Stimulated activated CD4-positive, alpha-beta T cell treated with anti-CD3 and anti-CD28 coated beads, Interleukin-2, amount 100 ng/mL, for 4 hours (primary cell): ENCODE measurements around the gene SPOCK1.

Experiments
- DNase-seq: peaks from one replicate; pipeline ENCODE4 v3.0.0-alpha.2; 2020; ENCODE audit warnings: low read depth

The SPOCK1 gene

GRCh38 chr5:137070521-137070920, 428.6 kb downstream of the SPOCK1 start:
- no peak for DNase-seq

- no peak for DNase-seq
Observed at GRCh38 chr5:137069358-137069757, 429.8 kb downstream of the SPOCK1 start.

GRCh38 chr5:137061382-137061781, 437.7 kb downstream of the SPOCK1 start:
- no peak for DNase-seq

- no peak for DNase-seq
Observed at GRCh38 chr5:137058089-137058488, 441.0 kb downstream of the SPOCK1 start.

- DNase-seq, result no peak
Observed at GRCh38 chr5:137056676-137057075, 442.4 kb downstream of the SPOCK1 start.

GRCh38 chr5:137055271-137055872, 443.8 kb downstream of the SPOCK1 start:
- DNase-seq, result no peak

- no peak for DNase-seq
Observed at GRCh38 chr5:137054792-137055191, 444.3 kb downstream of the SPOCK1 start.

- DNase-seq, result no peak
Observed at GRCh38 chr5:137054335-137054734, 444.8 kb downstream of the SPOCK1 start.

- DNase-seq, result no peak
Observed at GRCh38 chr5:137051161-137051560, 448.0 kb downstream of the SPOCK1 start.

- no peak for DNase-seq
Observed at GRCh38 chr5:137040641-137041340, 458.3 kb downstream of the SPOCK1 start.

- DNase-seq, result no peak
Observed at GRCh38 chr5:137040024-137040423, 459.1 kb downstream of the SPOCK1 start.

- DNase-seq, result no peak
Observed at GRCh38 chr5:137037848-137038247, 461.3 kb downstream of the SPOCK1 start.

GRCh38 chr5:137036640-137037039, 462.5 kb downstream of the SPOCK1 start:
- DNase-seq, result no peak

GRCh38 chr5:137035480-137035878, 463.6 kb downstream of the SPOCK1 start:
- DNase-seq, result no peak

- DNase-seq, result no peak
Observed at GRCh38 chr5:137034764-137035479, 464.2 kb downstream of the SPOCK1 start.

GRCh38 chr5:137034213-137034612, 464.9 kb downstream of the SPOCK1 start:
- DNase-seq, result no peak

GRCh38 chr5:137032929-137033328, 466.2 kb downstream of the SPOCK1 start:
- DNase-seq, result no peak

- DNase-seq, result no peak
Observed at GRCh38 chr5:137027758-137028157, 471.4 kb downstream of the SPOCK1 start.

- no peak for DNase-seq
Observed at GRCh38 chr5:137026296-137026695, 472.8 kb downstream of the SPOCK1 start.

- no peak for DNase-seq
Observed at GRCh38 chr5:137024044-137024443, 475.1 kb downstream of the SPOCK1 start.

- no peak for DNase-seq
Observed at GRCh38 chr5:137023371-137023770, 475.8 kb downstream of the SPOCK1 start.

GRCh38 chr5:137022725-137023124, 476.4 kb downstream of the SPOCK1 start:
- no peak for DNase-seq

- DNase-seq, result no peak
Observed at GRCh38 chr5:137022043-137022442, 477.1 kb downstream of the SPOCK1 start.
